CD8-positive, alpha-beta memory T cell (primary cell): ENCODE results near the gene GPC6. TPM values are rescaled to one million over a fixed set of nuclear protein-coding genes. Genes with fewer than 3 reads are reported as not detected.

ENCODE experiments used
- CTCF ChIA-PET: fragments of 350-600 bp; sonication (Branson Sonifier 250); formaldehyde crosslinking; loops from one replicate; lab custom pipeline; 2021; ENCODE audit warnings: antibody characterized with exemption; lab: Charles Lee
- POLR2A ChIA-PET: fragments of 350-600 bp; sonication (Branson Sonifier 250); formaldehyde crosslinking; loops from one replicate; lab custom pipeline; 2021; ENCODE audit warnings: antibody characterized with exemption; lab: Charles Lee
- DNase-seq, 5 donors: peaks; one replicate each; pipeline versions ENCODE4 v3.0.0 to v3.0.0-alpha.2; 2020 to 2022; ENCODE audit warnings: mixed read lengths in 1 of 5
- H3K27ac ChIP-seq: one replicate; pipeline ENCODE4 v1.7.0; 2013; ENCODE audit warnings: low read depth, mild to moderate bottlenecking, low read length, moderate library complexity
- H3K27me3 ChIP-seq: 2 replicates; pipeline ENCODE4 v1.7.0; 2013; ENCODE audit warnings: low read length, mild to moderate bottlenecking; ENCODE audit not compliant: insufficient read depth, poor library complexity, severe bottlenecking
- H3K36me3 ChIP-seq: 2 replicates; pipeline ENCODE4 v1.7.0; 2013; ENCODE audit warnings: mild to moderate bottlenecking, low read length, moderate library complexity; ENCODE audit not compliant: insufficient read depth
- H3K4me1 ChIP-seq: 2 replicates; pipeline ENCODE4 v1.7.0; 2013; ENCODE audit warnings: mild to moderate bottlenecking, low read length, moderate library complexity; ENCODE audit not compliant: insufficient read depth
- H3K4me3 ChIP-seq: 2 replicates; pipeline ENCODE4 v1.7.0; 2013; ENCODE audit warnings: mild to moderate bottlenecking, low read length
- H3K9me3 ChIP-seq: 2 replicates; pipeline ENCODE4 v1.7.0; 2013; ENCODE audit warnings: mild to moderate bottlenecking, low read length
- H3K27ac Mint-ChIP-seq, 8 donors: one replicate each; pipeline ENCODE4 v1.8.0; 2020 to 2021; ENCODE audit warnings: mixed read lengths in 8 of 8, mild to moderate bottlenecking in 6 of 8, inconsistent platforms in 3 of 8, moderate library complexity in 3 of 8
- H3K27me3 Mint-ChIP-seq, 2 donors: one replicate each; pipeline ENCODE4 v1.8.0; 2020 to 2021; ENCODE audit warnings: mixed read lengths in 2 of 2, mild to moderate bottlenecking in 1 of 2, moderate library complexity in 1 of 2
- H3K36me3 Mint-ChIP-seq, 3 donors: one replicate each; pipeline ENCODE4 v1.8.0; 2020 to 2021; ENCODE audit warnings: mixed read lengths in 3 of 3, inconsistent platforms in 1 of 3, mild to moderate bottlenecking in 1 of 3
- H3K4me1 Mint-ChIP-seq, 3 donors: one replicate each; pipeline ENCODE4 v1.8.0; 2020 to 2021; ENCODE audit warnings: mixed read lengths in 3 of 3, inconsistent platforms in 1 of 3, mild to moderate bottlenecking in 1 of 3
- H3K4me3 Mint-ChIP-seq, 7 donors: one replicate each; pipeline ENCODE4 v1.8.0; 2020 to 2021; ENCODE audit warnings: mixed read lengths in 7 of 7, mild to moderate bottlenecking in 6 of 7, moderate library complexity in 4 of 7, inconsistent platforms in 2 of 7
- H3K9me3 Mint-ChIP-seq, 5 donors: one replicate each; pipeline ENCODE4 v1.8.0; 2020 to 2022; ENCODE audit warnings: mixed read lengths in 5 of 5, mild to moderate bottlenecking in 3 of 5, moderate library complexity in 2 of 5, inconsistent platforms in 1 of 5
- polyA plus RNA-seq: library from polyadenylated mRNA; unstranded; fragments of 300-500 nt; fragmentation: Illumina TruSeq; gene quantifications from one replicate; pipeline ENCODE4 v1.2.3, GENCODE V29; 2021
- total RNA-seq, 2 experiments: library from RNA; stranded (reverse); gene quantifications; one replicate each; pipeline ENCODE4 v1.2.3, GENCODE V29; 2021

GPC6 gene
- total and polyA plus RNA-seq, 3 experiments from 2014 or later, result not detected

DNA sequence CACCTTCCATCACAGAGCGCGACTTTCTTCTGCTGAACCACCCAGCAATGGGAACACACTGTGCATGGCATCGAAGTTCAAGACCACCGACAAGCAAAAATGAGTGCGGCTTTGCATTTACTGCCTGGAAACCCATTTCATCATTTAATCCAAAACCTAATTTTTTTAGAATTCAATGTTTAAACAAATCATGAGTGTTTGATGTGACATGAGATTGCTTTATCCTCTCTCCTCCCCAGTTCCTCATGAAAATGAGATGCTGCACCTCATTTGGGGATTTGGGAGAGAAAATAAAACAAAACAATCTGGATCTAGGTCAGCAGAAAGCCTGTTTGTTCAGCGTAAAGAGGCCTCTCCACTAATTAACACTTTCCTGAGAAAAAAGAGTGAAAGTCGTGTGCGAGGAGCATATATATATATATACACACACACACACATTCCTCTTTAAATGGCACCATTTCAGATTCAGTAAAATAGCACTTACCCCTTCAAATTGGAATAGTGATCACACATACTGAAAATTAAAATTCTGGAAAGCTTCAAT lies 1126.6 kb downstream of the GPC6 start:
- H3K27ac ChIP-seq, result no peak overlapping the region
- peaks cover 11 to 18% (median 16%) of the 10 kb centered on the region in 3 donors for H3K4me1 Mint-ChIP-seq
- H3K4me3 Mint-ChIP-seq, result no peak overlapping the region
- peaks cover 0 to 4% (median 3%) of the 10 kb centered on the region in 3 donors for H3K36me3 Mint-ChIP-seq
- no peak overlapping the region for H3K4me3 ChIP-seq
- H3K9me3 Mint-ChIP-seq, result no peaks in the 10 kb centered on the region
- ChIA-PET CTCF (interaction anchor here (0.8 to 1.9 kb wide), 2 partner anchors 9 to 10 kb away, joined by 3 to 4 read pairs; no protein-coding TSS in a partner anchor), POLR2A (no interaction called here)
- no peak for DNase-seq
- H3K9me3 ChIP-seq, result no peaks in the 10 kb centered on the region
- peaks cover 0 to 2% of the 10 kb centered on the region in 2 donors for H3K27me3 Mint-ChIP-seq
- H3K27ac Mint-ChIP-seq, result peak overlapping the region in 1 of 8 donors; percentile 87
- no peaks in the 10 kb centered on the region for H3K27me3 ChIP-seq
- H3K4me1 ChIP-seq, result no peaks in the 10 kb centered on the region
- H3K36me3 ChIP-seq, result no peaks in the 10 kb centered on the region

- Histone ChIP-seq H3K9me3 (no peaks in the 10 kb centered on the region), H3K27me3 (no peaks in the 10 kb centered on the region), H3K4me1 (no peaks in the 10 kb centered on the region), H3K36me3 (no peaks in the 10 kb centered on the region), H3K27ac (no peak overlapping the region), H3K4me3 (no peak overlapping the region)
- Mint-ChIP-seq H3K4me3 (no peak overlapping the region), H3K4me1 (peaks cover 0 to 8% (median 5%) of the 10 kb centered on the region in 3 donors), H3K27me3 (peaks cover 0 to 5% of the 10 kb centered on the region in 2 donors), H3K9me3 (no peaks in the 10 kb centered on the region), H3K27ac (peak overlapping the region in 1 of 8 donors; percentile 33), H3K36me3 (peaks cover 0 to 4% (median 3%) of the 10 kb centered on the region in 3 donors)
- DNase-seq, result no peak
- CTCF ChIA-PET, result interaction anchor here (1.3 kb wide), 1 partner anchor 17 kb away, joined by 3 read pairs; no protein-coding TSS in a partner anchor
- POLR2A ChIA-PET, result no interaction called here
Measured at GRCh38 chr13:94359875-94360274, 1133.3 kb downstream of the GPC6 start.

- Histone ChIP-seq H3K4me1 (no peaks in the 10 kb centered on the region), H3K36me3 (no peaks in the 10 kb centered on the region), H3K4me3 (no peak overlapping the region), H3K27me3 (no peaks in the 10 kb centered on the region), H3K27ac (no peak overlapping the region), H3K9me3 (no peaks in the 10 kb centered on the region)
- H3K4me1 Mint-ChIP-seq, result peaks cover 0 to 8% (median 5%) of the 10 kb centered on the region in 3 donors
- H3K4me3 Mint-ChIP-seq, result no peak overlapping the region
- DNase-seq, result peak; percentile 15 to 69 (median 61)
- peaks cover 3% of the 10 kb centered on the region in 2 donors for H3K27me3 Mint-ChIP-seq
- peak overlapping the region in 2 of 8 donors; percentile 50 to 56 for H3K27ac Mint-ChIP-seq
- H3K36me3 Mint-ChIP-seq, result peaks cover 0 to 3% (median 0%) of the 10 kb centered on the region in 3 donors
- no peaks in the 10 kb centered on the region for H3K9me3 Mint-ChIP-seq
- ChIA-PET POLR2A (no interaction called here), CTCF (interaction anchor here (0.7 to 1.5 kb wide), 7 partner anchors 9 to 256 kb away, joined by 3 to 5 read pairs (median 4); no protein-coding TSS in a partner anchor)
Measured at GRCh38 chr13:94362411-94362909, 1135.9 kb downstream of the GPC6 start.

DNA sequence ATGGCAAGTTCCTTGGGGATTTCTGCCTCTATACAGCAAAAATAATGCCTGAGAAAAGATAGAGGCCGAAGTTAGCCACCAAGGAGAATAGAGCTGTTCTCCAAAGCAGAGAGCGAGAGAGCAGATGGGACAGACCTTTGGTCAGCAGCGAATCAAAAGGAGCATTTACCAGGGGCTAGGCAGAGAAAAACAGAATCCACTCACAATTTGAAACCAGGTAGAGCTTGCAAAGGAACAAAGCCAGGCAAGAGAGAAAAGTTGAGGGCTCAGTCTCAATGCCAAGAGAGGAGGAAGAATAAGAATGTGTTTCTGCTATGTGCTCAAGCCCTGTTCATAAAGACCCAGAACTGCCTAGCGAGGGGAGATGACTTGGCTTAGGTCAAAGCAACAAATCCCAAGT lies 1140.1 kb downstream of the GPC6 start:
- H3K9me3 Mint-ChIP-seq, result no peaks in the 10 kb centered on the region
- POLR2A ChIA-PET, result no interaction called here
- H3K27me3 ChIP-seq, result no peaks in the 10 kb centered on the region
- no peak overlapping the region for H3K27ac Mint-ChIP-seq
- H3K36me3 Mint-ChIP-seq, result no peaks in the 10 kb centered on the region
- peaks cover 0 to 8% (median 5%) of the 10 kb centered on the region in 3 donors for H3K4me1 Mint-ChIP-seq
- no peaks in the 10 kb centered on the region for H3K9me3 ChIP-seq
- no peak overlapping the region for H3K4me3 Mint-ChIP-seq
- peaks cover 12 to 29% of the 10 kb centered on the region in 2 donors for H3K27me3 Mint-ChIP-seq
- CTCF ChIA-PET, result no interaction called here
- H3K4me1 ChIP-seq, result no peaks in the 10 kb centered on the region
- no peak for DNase-seq
- H3K27ac ChIP-seq, result no peak overlapping the region
- no peaks in the 10 kb centered on the region for H3K36me3 ChIP-seq
- H3K4me3 ChIP-seq, result no peak overlapping the region

DNA sequence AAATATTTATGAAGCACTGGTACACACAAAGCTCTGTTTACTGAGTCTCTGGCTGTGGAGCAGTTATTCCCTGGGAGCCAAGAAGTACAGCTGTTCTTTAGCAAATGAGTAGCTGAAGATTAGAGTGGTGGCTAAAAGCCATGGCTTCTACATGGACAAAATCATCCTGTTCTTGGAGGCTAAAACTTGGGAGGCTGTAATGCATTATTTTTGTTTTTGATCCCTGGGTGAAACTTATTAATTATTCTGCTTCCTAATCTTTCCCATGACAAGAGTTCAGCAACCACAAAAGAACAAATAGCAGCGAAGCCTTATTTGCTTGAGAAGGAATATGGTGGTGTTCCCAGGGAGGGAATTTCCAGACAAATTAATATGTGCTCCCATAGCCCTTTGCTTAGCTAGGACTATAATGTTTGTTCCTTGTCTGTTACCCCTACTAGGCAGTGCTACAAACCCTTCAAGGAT lies 1143.4 kb downstream of the GPC6 start:
- Histone ChIP-seq H3K27ac (no peak overlapping the region), H3K27me3 (no peaks in the 10 kb centered on the region), H3K9me3 (no peaks in the 10 kb centered on the region), H3K4me1 (no peaks in the 10 kb centered on the region), H3K4me3 (no peak overlapping the region), H3K36me3 (no peaks in the 10 kb centered on the region)
- H3K27ac Mint-ChIP-seq, result no peak overlapping the region
- no peaks in the 10 kb centered on the region for H3K9me3 Mint-ChIP-seq
- no peak overlapping the region for H3K4me3 Mint-ChIP-seq
- H3K36me3 Mint-ChIP-seq, result no peaks in the 10 kb centered on the region
- POLR2A ChIA-PET, result no interaction called here
- DNase-seq, result no peak
- H3K27me3 Mint-ChIP-seq, result peaks cover 13 to 34% of the 10 kb centered on the region in 2 donors
- no peaks in the 10 kb centered on the region for H3K4me1 Mint-ChIP-seq
- CTCF ChIA-PET, result interaction anchor here (1.0 kb wide), 1 partner anchor 9 kb away, joined by 3 read pairs; no protein-coding TSS in a partner anchor

DNA sequence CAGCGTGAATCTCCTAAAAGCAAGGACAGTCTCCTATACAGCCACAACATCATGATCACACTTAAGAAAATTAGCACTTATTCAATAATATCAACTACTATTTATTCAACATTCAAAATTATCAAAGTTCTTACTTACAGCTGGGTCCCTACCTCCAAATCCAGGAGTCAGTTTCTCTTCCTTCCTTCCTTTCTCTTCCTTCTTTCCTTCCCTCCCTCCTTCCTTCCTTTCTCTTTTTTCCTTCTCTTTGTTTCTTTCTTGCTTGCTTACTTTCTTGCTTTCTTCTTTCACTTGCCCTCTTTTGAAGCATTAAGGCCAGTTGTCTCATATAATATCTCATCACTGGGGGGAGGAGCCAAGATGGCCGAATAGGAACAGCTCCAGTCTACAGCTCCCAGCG lies 1145.2 kb downstream of the GPC6 start:
- H3K27ac Mint-ChIP-seq, result no peak overlapping the region
- POLR2A ChIA-PET, result no interaction called here
- Histone ChIP-seq H3K9me3 (no peaks in the 10 kb centered on the region), H3K4me3 (no peak overlapping the region), H3K27ac (no peak overlapping the region), H3K4me1 (no peaks in the 10 kb centered on the region), H3K36me3 (no peaks in the 10 kb centered on the region), H3K27me3 (no peaks in the 10 kb centered on the region)
- H3K4me1 Mint-ChIP-seq, result no peaks in the 10 kb centered on the region
- H3K4me3 Mint-ChIP-seq, result no peak overlapping the region
- H3K36me3 Mint-ChIP-seq, result no peaks in the 10 kb centered on the region
- CTCF ChIA-PET, result no interaction called here
- H3K9me3 Mint-ChIP-seq, result no peaks in the 10 kb centered on the region
- DNase-seq, result no peak
- H3K27me3 Mint-ChIP-seq, result peaks cover 13 to 34% of the 10 kb centered on the region in 2 donors

DNA sequence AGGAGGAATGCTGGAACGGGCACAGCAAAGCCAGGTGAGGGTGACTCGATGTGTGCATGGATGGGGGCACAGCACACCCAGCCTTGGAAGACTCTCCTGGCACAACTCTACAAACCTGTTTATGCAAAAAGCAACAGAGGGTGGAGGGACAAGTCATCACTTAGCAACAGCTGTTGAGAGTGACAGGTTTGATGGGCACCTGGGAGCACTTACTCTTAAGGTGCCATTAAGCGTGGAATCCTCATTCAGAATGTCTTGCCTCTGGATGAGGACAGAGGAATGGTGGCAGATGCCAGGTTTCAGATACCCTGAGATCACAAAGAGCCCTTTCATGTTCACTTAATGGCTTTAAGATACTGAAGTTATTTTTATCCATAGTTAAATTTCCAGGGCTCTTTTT lies 1155.9 kb downstream of the GPC6 start:
- Histone ChIP-seq H3K4me1 (no peaks in the 10 kb centered on the region), H3K4me3 (no peak overlapping the region), H3K27ac (no peak overlapping the region), H3K9me3 (no peaks in the 10 kb centered on the region), H3K27me3 (no peaks in the 10 kb centered on the region), H3K36me3 (no peaks in the 10 kb centered on the region)
- Mint-ChIP-seq H3K4me1 (no peaks in the 10 kb centered on the region), H3K36me3 (no peaks in the 10 kb centered on the region), H3K27me3 (peaks cover 12 to 26% of the 10 kb centered on the region in 2 donors), H3K9me3 (peaks cover 0 to 2% (median 0%) of the 10 kb centered on the region in 5 donors), H3K4me3 (no peak overlapping the region), H3K27ac (no peak overlapping the region)
- ChIA-PET POLR2A (no interaction called here), CTCF (no interaction called here)
- DNase-seq, result no peak

DNA sequence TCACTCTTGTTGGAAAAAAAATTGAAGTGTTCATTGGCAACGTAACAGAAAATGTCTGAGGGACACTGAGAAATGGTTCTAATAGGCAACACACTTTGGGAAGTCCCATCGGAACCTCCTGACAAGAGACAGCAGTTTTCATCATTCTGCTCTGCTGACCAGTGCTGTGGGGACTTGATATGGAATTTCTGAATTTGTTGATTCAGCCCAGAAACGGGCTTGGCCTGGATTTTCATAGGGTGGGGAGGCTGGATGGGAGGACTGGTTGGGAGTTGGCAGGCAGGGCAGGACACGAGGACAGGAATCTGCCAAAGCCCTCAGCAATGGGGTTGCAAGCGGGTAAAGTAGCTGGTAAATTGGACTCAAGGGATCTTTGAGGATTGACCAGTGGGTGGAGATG lies 1156.4 kb downstream of the GPC6 start:
- no peaks in the 10 kb centered on the region for H3K27me3 ChIP-seq
- no peaks in the 10 kb centered on the region for H3K9me3 ChIP-seq
- no peaks in the 10 kb centered on the region for H3K36me3 ChIP-seq
- POLR2A ChIA-PET, result no interaction called here
- H3K4me1 ChIP-seq, result no peaks in the 10 kb centered on the region
- CTCF ChIA-PET, result no interaction called here
- peaks cover 0 to under 1% (median 0%) of the 10 kb centered on the region in 5 donors for H3K9me3 Mint-ChIP-seq
- H3K27me3 Mint-ChIP-seq, result peaks cover 12 to 26% of the 10 kb centered on the region in 2 donors
- no peak overlapping the region for H3K4me3 Mint-ChIP-seq
- no peaks in the 10 kb centered on the region for H3K36me3 Mint-ChIP-seq
- DNase-seq, result no peak
- no peaks in the 10 kb centered on the region for H3K4me1 Mint-ChIP-seq
- H3K27ac Mint-ChIP-seq, result no peak overlapping the region
- no peak overlapping the region for H3K4me3 ChIP-seq
- no peak overlapping the region for H3K27ac ChIP-seq
